ENCODE measurements around the gene SLC25A15.

DNA sequence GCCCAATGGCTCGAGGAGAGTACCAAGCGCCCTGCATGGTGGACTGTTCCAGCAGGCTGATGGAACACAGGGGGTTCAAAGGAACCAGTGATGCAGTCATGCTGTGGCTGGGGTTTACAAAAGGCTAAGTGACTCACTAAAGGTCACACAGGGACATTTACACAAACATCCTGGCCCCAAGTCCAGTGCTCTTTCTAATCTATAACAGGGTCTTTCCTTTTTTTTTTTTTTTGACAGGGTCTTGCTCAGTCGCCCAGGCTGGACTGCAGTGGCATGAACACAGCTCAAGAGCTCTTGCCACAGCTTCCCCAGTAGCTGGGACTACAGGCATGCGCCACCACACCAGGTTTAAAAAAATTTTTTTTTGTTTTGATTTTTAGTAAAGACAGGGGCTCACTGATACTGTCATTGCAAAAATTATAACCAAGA lies 2.8 kb upstream of the SLC25A15 start:
- TF ChIP-seq POLR2AphosphoS5 (IDR thresholded peaks at IDR 0.05) (no peak), POLR2A (IDR thresholded peaks at IDR 0.05) (no peak)
- TF ChIP-seq, protein P1, sequence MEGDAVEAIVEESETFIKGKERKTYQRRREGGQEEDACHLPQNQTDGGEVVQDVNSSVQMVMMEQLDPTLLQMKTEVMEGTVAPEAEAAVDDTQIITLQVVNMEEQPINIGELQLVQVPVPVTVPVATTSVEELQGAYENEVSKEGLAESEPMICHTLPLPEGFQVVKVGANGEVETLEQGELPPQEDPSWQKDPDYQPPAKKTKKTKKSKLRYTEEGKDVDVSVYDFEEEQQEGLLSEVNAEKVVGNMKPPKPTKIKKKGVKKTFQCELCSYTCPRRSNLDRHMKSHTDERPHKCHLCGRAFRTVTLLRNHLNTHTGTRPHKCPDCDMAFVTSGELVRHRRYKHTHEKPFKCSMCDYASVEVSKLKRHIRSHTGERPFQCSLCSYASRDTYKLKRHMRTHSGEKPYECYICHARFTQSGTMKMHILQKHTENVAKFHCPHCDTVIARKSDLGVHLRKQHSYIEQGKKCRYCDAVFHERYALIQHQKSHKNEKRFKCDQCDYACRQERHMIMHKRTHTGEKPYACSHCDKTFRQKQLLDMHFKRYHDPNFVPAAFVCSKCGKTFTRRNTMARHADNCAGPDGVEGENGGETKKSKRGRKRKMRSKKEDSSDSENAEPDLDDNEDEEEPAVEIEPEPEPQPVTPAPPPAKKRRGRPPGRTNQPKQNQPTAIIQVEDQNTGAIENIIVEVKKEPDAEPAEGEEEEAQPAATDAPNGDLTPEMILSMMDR (IDR thresholded peaks at IDR 0.05): no peak

Measured in prostate gland (tissue), 2 donors.